Measurements from ENCODE around the gene L3MBTL2. TPM values are rescaled to one million over a fixed set of nuclear protein-coding genes. Genes with fewer than 3 reads are reported as not detected.

The L3MBTL2 gene
- total RNA-seq, 1 donor from 2014 or later: 20.1 TPM

- DNase-seq (ENCODE audit: low spot score): no peak
- Mint-ChIP-seq H3K4me1 (ENCODE audit: unreplicated experiment) (no peaks in the 10 kb centered on the region), H3K27ac (ENCODE audit: unreplicated experiment) (no peak overlapping the region), H3K36me3 (ENCODE audit: low read depth, unreplicated experiment) (peaks cover 24% of the 10 kb centered on the region), H3K27me3 (ENCODE audit: unreplicated experiment) (peaks cover 12% of the 10 kb centered on the region), H3K9me3 (ENCODE audit: unreplicated experiment) (no peaks in the 10 kb centered on the region), H3K4me3 (ENCODE audit: unreplicated experiment) (no peak overlapping the region)
- TF ChIP-seq CTCF (IDR thresholded peaks at IDR 0.05; ENCODE audit: unreplicated experiment): peak; percentile 34
Observed at GRCh38 chr22:41245917-41246499, 40.9 kb downstream of the L3MBTL2 start.

- DNase-seq (ENCODE audit: low spot score): no peak
- Mint-ChIP-seq H3K27ac (ENCODE audit: unreplicated experiment) (no peak overlapping the region), H3K36me3 (ENCODE audit: low read depth, unreplicated experiment) (peaks cover 19% of the 10 kb centered on the region), H3K27me3 (ENCODE audit: unreplicated experiment) (peaks cover 12% of the 10 kb centered on the region), H3K4me3 (ENCODE audit: unreplicated experiment) (no peak overlapping the region), H3K4me1 (ENCODE audit: unreplicated experiment) (no peaks in the 10 kb centered on the region), H3K9me3 (ENCODE audit: unreplicated experiment) (no peaks in the 10 kb centered on the region)
- TF ChIP-seq CTCF (IDR thresholded peaks at IDR 0.05; ENCODE audit: unreplicated experiment): no peak
Observed at GRCh38 chr22:41247703-41248102, 42.6 kb downstream of the L3MBTL2 start.

- H3K9me3 Mint-ChIP-seq (ENCODE audit: unreplicated experiment): no peaks in the 10 kb centered on the region
- H3K4me3 Mint-ChIP-seq (ENCODE audit: unreplicated experiment): no peak overlapping the region
- H3K36me3 Mint-ChIP-seq (ENCODE audit: low read depth, unreplicated experiment): peaks cover 19% of the 10 kb centered on the region
- no peak for TF ChIP-seq CTCF (IDR thresholded peaks at IDR 0.05; ENCODE audit: unreplicated experiment)
- H3K27ac Mint-ChIP-seq (ENCODE audit: unreplicated experiment): no peak overlapping the region
- H3K27me3 Mint-ChIP-seq (ENCODE audit: unreplicated experiment): peaks cover 10% of the 10 kb centered on the region
- DNase-seq (ENCODE audit: low spot score): no peak
- H3K4me1 Mint-ChIP-seq (ENCODE audit: unreplicated experiment): no peaks in the 10 kb centered on the region
Observed at GRCh38 chr22:41248314-41248713, 43.2 kb downstream of the L3MBTL2 start.

GRCh38 chr22:41248758-41249157, 43.6 kb downstream of the L3MBTL2 start:
- Mint-ChIP-seq H3K36me3 (ENCODE audit: low read depth, unreplicated experiment) (peaks cover 19% of the 10 kb centered on the region), H3K27me3 (ENCODE audit: unreplicated experiment) (peaks cover 10% of the 10 kb centered on the region), H3K4me1 (ENCODE audit: unreplicated experiment) (no peaks in the 10 kb centered on the region), H3K4me3 (ENCODE audit: unreplicated experiment) (no peak overlapping the region), H3K9me3 (ENCODE audit: unreplicated experiment) (no peaks in the 10 kb centered on the region), H3K27ac (ENCODE audit: unreplicated experiment) (no peak overlapping the region)
- no peak for DNase-seq (ENCODE audit: low spot score)
- TF ChIP-seq CTCF (IDR thresholded peaks at IDR 0.05; ENCODE audit: unreplicated experiment): no peak

GRCh38 chr22:41249442-41249841, 44.3 kb downstream of the L3MBTL2 start:
- Mint-ChIP-seq H3K27me3 (ENCODE audit: unreplicated experiment) (peaks cover 10% of the 10 kb centered on the region), H3K9me3 (ENCODE audit: unreplicated experiment) (no peaks in the 10 kb centered on the region), H3K27ac (ENCODE audit: unreplicated experiment) (no peak overlapping the region), H3K4me1 (ENCODE audit: unreplicated experiment) (no peaks in the 10 kb centered on the region), H3K36me3 (ENCODE audit: low read depth, unreplicated experiment) (peaks cover 24% of the 10 kb centered on the region), H3K4me3 (ENCODE audit: unreplicated experiment) (no peak overlapping the region)
- no peak for DNase-seq (ENCODE audit: low spot score)
- TF ChIP-seq CTCF (IDR thresholded peaks at IDR 0.05; ENCODE audit: unreplicated experiment): no peak

Data from endothelial cell (in vitro differentiated cells).